Skin of body (tissue), 2 donors: ENCODE measurements around the gene TLL2. TPM values are rescaled to one million over a fixed set of nuclear protein-coding genes. Genes with fewer than 3 reads are reported as not detected.

ENCODE experiments used
- DNase-seq: peaks from one replicate; lab custom pipeline; 2025; lab: John Stamatoyannopoulos, UW
- total RNA-seq: library from RNA; depleted of rRNA; stranded (reverse); fragments of >200 nt; gene quantifications from one replicate; pipeline ENCODE4 v1.2.3, GENCODE V29; 2014

The TLL2 gene
- total RNA-seq, 1 donor from 2014 or later = 0.20 TPM

GRCh38 chr10:96360331-96360730, 153.4 kb downstream of the TLL2 start:
- no peak for DNase-seq

DNA sequence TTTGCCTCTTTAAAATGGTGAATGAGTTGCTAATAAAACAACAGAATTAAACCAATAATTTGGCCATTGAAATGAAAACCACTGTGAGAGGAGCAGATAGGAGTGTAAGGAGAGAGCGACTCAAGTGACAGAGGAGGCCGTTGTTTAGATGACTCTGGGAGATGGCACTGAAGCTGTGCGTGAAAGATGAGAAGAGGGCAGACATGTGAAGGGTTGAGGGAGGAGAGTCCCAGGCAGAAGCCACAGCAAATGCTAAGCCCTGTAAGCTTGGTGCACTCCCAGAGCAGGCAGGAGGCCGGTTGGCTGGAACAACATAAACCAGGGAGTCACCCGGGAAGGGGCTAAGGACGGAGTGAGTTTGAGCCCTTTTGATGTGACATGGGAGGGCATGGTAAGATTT, 154.1 kb downstream of the TLL2 start:
- DNase-seq = no peak

DNA sequence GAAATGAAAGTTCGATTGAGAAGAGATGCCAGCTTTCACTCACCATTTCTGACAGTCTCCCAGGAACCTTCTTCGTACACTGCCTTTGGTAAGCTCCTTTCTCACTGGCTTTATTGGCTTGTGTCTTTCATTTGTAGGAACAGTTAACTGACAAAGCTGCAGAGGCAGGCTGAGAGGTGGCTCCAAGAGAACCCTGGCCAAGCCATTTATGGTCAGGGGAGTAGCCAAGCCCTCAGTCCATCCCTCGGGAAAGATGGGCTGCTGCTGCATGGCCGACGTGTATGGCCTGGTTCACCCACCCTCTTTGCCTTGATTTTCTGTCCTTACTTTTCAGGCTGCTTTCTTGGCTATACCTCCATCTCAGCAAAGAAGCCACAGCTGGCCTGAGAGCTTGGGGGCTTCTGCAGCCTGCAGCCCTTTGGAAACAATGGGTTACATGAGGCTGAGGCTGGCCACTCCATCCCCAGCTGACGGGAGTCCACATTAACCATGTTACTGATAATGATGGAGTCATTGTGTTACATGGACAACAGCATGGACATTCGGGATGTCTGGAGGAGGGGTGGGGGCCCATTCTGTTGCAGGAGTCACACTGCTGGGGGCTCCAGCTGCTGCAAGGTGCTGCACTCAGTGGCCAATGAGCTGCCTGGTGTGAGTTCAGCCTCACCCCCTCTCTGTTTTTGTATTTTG, 154.7 kb downstream of the TLL2 start, which contains the start of gene OPALIN:
Gene OPALIN (minus strand): TSS at position 152 of the 690 bp plus-strand sequence. CDS start 106 bp downstream, at position 46.
- no peak for DNase-seq

DNA sequence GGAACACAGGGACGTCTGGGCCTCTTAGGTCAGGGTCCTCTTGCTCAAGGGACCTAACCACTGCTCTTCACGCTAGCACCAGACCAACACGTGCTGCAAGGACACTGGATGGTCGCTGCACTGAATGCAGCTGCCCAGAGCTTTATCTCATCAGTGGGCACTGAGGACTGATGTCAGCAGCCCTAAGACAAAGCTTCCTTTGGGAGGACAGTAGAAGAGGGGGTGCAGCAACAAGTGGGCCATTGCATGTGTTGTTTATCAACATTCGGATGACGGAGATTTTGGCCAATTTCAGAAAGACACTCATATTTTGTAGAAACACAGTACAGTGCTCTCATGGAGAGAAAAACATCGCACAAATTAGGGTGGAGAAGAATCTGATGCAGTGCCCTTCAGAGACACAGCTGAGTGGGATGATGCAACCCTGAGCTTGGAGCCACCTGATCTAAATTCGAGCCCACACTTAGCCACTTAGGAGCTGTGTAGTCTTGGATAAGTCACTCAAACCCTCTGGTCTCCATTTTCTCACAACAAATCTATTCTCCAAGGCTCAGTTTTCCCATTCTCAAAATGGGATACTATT, 156.6 kb downstream of the TLL2 start:
- no peak for DNase-seq

GRCh38 chr10:96352582-96352981, 161.1 kb downstream of the TLL2 start:
- no peak for DNase-seq

DNA sequence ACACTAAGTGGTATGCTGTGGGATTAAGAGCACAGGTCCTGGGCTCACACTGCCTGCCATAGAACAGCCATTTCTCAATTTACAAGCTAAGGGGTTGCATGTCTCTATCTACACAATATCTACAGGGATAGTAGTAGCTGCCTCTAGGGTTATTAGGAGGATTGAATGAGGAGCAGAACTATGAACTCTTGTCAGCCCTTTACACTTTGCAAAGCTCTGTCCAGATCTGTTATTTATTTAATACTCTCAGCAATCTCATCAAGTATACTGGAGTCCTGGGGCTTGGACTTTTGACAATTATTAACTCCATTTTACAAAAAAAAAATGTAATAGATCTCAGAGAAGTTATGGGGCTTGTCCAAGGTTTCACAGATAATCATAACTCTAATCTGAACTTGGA, 161.7 kb downstream of the TLL2 start:
- DNase-seq = no peak

DNA sequence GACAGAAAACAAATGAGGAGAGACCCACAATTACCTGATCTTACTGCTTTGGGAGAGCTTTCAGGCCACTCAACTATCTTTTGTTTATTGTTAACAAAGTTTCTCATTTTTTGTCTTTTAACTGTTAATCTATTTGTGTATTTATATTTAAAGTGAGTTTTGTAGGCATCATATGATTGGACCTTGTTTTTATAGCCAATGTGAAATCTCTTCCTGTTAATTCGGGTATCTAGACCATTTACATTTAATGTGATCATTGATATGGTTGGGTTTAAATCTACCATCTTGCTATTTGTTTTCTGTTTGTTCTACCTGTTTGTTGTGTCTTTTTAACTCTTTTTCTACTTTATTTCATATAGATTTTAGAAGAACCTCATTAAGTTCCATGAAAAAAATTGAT, 167.4 kb downstream of the TLL2 start:
- no peak for DNase-seq

GRCh38 chr10:96345222-96345621, 168.5 kb downstream of the TLL2 start:
- DNase-seq = no peak

GRCh38 chr10:96344178-96344577, 169.5 kb downstream of the TLL2 start:
- no peak for DNase-seq

- no peak for DNase-seq
Measured at GRCh38 chr10:96342402-96342801, 171.3 kb downstream of the TLL2 start.

GRCh38 chr10:96341219-96342182, 172.2 kb downstream of the TLL2 start:
- no peak for DNase-seq

DNA sequence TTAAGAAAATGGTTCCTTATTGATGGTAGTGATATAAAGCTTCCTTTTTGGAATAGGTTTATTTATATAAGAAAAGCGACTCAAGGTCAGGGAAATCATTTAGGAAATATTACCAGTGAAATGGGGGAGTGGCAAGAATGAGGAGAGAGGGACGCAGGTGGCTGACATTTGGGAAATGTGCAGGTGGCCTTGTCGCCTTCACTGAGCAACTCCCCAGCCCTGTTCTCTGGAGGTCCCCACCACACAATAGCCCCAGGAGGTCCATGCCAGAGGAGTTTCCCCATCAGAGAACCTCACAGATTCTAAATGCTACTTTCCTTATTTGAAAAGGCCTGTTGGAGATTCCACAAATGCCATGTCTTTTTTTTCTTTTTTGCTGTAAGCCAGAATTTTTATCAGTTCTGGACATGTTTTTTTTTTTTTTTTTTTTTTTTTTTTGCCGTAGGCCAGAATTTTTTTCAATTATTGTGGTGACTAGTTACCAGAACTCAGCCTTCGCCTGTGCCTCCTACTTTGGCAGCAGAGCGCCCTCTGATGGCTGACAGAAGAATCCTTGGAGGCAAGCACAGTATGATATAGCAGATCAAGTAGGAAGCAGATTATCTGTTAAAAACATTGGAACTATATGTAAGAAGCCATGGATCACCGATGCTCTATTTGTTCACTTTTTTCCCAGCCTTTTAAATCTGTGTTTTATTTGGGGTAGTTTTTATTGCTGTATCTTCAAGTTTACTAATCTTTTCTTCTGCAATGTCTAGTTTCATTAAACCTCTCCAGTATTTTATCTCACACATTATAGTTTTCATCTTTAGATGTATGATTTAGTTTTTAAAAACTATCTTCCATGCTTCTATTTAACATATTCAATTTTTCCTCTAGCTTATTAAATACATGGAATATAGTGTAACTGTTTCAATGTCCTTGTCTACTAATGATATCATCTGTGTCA, 173.5 kb downstream of the TLL2 start:
- DNase-seq = no peak

DNA sequence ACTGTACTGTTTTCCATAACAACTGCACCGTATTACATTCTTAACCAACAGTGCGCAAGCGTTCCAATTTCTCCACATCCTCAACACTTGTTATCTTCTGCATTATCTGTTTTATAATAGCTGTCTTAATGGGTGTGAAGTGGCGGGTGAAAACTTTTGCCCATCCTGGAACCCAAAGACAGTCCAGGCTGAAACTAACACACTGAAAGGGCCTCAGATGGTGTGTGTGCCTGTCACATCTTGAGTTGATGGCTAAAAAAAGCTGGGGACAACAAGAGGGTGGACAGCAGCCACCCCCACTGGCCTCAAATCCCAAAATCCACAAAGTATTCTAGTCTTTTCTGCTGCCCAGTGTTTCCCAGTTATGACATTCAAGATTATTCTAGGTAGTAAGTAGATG, 174.3 kb downstream of the TLL2 start:
- DNase-seq = no peak

GRCh38 chr10:96338279-96338925, 175.3 kb downstream of the TLL2 start:
- DNase-seq = no peak

DNA sequence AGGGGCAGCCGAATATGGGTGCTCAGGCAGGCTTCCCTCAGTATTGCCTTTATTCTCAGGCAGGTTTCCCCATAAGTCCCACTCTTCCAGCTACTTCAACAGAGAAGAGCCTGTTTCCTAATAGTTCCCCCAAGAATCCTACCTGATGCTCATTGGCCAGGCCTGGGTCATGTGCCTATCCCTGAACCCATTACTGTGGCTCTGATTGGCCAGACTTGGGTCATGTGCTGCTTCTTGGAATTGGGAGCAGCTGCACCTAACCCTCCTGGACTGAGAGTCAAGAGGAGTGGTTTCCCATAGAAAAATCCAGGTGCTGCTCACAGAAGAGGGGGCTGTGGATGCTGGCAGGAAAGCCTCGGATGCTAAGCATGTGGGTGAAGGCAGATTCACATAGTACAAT, 176.6 kb downstream of the TLL2 start:
- no peak for DNase-seq

- no peak for DNase-seq
Measured at GRCh38 chr10:96334616-96335526, 178.9 kb downstream of the TLL2 start.

DNA sequence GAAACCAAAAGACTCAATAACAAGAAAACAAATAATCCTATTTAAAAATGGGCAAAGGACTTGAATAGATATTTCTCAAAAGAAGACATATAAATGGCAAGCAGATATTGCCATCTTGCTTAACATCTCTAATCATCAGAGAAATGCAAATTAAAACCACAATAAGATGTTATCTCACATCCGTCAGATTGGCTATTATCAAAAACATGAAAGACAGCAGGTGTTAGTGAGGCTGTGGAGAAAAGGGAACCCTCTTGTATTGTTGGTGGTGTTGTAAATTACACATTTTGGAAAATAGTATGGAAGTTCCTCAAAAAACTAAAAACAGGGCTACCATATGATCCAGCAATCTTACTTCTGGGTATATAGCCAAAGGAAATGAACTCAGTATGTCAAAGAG, 180.6 kb downstream of the TLL2 start:
- DNase-seq = no peak

DNA sequence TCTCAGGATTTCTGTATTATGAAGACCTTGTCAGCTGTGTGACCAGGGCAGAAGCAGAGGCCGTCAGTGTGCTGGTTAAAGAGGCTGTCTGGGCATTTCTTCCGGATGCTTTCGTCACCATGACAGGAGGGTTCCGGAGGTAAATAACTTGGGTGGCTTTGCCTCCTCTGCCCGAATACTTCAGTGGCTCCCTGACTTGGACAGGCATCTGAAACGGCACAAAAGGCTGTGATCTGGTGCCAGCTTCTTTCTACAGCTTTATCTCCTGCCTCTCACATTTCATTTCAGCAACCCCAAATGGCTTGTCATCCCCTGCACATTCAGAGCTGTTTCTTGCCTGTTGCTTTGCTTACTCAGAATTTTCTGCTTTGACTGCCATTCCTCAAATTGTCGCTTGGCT, 186.3 kb downstream of the TLL2 start:
- no peak for DNase-seq

DNA sequence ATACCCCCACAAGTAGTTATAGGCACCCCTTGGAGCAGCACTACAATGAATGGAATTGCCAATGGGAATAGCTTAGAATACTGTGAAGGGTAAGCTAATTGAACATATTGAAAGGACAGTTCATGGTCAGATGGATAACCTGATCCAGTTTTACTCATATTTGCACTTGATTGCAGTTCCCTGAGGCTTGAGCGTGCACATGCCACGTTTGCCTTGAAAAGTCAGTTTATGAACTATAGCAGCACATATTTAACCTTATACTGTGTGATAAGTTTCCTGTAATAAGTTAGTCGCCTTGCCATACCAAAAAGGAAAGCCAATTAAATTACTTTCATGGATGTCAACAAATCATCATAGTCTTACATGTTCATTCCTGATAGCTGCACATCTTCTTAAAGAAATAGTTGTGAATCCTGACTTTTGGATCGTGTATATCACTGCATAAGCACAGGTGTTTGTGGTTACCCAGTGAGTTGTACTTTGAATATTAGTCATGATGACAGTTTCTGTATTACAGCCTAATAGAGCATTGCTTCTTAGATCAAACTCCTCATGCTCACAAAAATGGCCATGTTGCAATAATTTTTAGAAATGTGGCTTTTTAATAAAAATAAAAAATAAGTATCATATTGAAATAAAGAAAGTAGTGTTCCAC, 187.9 kb downstream of the TLL2 start:
- DNase-seq = no peak
